GM12873 (cell line): ENCODE measurements around the gene ARL10.

Experiments used
- TF ChIP-seq, protein P1 (sequence below): IDR thresholded peaks from 2 replicates; pipeline ENCODE4 v1.5.1; 2012; ENCODE audit warnings: low read depth, mild to moderate bottlenecking, moderate library complexity, low read length, control low read depth; ENCODE audit not compliant: insufficient read depth; ENCODE audit errors: missing control alignments

ARL10 gene

DNA sequence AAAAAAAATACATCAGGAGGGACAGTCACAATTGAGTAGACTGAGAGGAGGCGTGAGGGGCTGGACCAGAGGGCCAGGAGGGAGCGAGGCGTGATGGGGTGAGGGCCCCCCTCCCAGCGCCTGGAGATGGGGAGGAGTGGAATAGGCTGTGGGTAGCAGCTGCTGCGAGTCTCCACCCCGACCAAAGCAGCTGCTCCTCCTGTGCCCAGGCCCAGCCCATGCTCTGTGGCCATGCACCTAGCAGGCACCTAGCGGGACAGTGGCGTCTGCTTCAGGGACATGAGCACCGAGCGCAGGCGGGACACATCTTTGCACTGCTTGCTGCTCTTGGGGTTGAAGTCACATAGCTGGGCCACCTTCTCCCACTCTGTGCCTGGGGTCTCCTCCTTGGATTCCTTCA lies 27.2 kb downstream of the ARL10 start:
- TF ChIP-seq, protein P1, sequence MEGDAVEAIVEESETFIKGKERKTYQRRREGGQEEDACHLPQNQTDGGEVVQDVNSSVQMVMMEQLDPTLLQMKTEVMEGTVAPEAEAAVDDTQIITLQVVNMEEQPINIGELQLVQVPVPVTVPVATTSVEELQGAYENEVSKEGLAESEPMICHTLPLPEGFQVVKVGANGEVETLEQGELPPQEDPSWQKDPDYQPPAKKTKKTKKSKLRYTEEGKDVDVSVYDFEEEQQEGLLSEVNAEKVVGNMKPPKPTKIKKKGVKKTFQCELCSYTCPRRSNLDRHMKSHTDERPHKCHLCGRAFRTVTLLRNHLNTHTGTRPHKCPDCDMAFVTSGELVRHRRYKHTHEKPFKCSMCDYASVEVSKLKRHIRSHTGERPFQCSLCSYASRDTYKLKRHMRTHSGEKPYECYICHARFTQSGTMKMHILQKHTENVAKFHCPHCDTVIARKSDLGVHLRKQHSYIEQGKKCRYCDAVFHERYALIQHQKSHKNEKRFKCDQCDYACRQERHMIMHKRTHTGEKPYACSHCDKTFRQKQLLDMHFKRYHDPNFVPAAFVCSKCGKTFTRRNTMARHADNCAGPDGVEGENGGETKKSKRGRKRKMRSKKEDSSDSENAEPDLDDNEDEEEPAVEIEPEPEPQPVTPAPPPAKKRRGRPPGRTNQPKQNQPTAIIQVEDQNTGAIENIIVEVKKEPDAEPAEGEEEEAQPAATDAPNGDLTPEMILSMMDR: no peak

DNA sequence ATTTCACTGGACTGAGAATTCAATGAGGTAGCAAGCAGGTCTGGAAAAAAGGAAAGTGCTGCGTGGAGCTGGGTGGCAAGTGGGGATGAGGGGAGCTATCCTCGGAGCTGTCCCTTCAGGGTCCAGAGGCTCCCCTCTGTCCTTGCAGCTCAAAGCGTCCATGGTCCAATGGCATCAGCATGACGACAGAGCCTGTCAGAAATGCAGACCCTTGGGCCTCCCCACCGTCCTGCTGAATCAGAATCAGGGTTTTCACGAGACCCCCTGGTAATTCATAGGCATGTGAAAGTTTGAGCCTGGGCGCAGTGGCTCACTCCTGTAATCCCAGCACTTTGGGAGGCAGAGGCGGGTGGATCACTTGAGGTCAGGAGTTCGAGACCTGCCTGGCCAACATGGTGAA lies 28.8 kb downstream of the ARL10 start:
- TF ChIP-seq, protein P1: no peak

DNA sequence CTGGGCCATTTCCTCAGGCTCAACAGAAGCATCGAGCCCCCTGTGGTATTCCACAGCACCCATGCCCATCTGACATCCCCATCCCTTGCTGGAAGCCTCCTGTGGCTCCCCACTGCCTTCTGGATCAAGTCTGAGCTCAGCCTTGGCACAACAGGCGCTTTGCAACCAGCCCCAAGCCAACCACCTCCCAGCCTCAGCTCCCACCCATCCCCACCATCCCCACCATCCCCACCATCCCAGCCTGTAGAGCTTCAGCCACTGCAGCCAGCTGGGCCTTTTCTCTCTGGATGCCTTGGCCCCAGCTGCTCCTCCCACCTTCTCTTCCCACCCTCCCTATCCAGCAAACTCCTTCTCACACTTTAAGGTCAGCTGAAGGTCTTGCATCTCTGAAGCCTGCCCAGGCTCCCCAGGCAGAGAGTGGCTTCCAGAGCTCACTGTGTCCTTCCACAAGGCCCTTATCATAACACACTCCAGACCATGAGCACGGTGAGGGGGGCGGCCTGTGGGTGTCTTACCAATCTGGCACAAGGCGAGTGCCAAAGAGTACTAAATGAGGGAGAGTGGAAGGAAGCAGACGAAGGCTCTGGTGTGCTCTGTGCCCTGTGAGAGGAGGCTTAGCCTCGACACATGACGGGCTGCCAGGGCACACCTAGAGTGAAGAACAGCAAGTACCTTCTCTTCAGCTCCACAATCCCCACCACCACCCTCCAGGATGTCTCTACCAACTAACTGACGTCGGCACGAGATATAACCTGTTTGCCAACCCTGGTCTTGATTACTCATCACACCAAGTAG lies 29.8 kb downstream of the ARL10 start:
- TF ChIP-seq, protein P1: no peak

DNA sequence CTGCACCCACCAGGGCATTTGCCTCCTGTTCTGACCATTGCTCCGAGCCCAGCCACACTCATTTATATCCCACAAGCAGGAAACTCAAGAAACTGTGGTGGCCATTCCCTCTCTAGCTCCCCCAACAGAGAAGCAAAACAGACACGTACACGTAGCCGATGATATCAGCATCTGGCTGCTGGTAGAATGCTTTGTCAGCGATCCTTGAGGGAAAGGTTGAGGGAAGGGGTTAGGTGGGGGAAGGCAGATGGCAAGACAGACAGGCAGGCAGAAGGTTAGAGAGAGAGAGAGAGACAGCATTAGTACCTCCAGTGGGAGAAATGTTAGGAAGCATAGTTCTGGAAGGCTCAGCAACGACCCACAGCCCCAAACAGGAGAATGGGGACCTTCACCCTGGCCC lies 31.0 kb downstream of the ARL10 start:
- TF ChIP-seq, protein P1: no peak

DNA sequence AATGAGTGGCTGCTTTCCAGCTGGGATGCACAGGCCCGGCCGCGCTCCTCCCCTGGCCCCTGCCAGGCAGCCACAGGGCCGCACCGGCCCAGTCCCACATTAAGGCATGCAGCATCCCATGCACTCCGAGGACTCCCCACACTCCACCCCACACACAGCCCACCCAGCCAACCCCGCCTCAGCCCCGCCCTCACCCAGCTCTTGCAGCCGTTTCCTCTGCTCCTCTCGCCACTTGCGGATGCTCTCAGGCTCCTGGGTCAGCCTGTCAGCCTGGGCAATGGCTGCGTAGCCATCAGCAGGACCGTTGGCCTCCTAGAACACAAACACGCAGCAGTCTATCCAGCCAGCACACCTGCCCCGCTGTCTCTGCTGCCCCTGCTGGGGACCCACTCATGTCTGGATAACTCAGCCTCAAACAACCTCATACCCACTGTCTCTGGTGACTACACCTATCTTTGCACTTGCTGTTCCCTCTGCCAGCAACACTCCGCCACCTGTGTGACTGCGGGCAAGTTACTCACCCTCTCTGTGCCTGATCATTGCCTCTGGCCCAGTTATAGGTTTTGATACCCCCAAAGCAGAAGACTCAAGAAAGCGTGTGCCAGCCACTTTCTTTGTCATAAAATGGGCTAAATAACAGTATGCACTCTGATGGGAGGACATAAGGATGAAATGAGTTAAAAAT lies 32.6 kb downstream of the ARL10 start:
- TF ChIP-seq, protein P1: no peak

DNA sequence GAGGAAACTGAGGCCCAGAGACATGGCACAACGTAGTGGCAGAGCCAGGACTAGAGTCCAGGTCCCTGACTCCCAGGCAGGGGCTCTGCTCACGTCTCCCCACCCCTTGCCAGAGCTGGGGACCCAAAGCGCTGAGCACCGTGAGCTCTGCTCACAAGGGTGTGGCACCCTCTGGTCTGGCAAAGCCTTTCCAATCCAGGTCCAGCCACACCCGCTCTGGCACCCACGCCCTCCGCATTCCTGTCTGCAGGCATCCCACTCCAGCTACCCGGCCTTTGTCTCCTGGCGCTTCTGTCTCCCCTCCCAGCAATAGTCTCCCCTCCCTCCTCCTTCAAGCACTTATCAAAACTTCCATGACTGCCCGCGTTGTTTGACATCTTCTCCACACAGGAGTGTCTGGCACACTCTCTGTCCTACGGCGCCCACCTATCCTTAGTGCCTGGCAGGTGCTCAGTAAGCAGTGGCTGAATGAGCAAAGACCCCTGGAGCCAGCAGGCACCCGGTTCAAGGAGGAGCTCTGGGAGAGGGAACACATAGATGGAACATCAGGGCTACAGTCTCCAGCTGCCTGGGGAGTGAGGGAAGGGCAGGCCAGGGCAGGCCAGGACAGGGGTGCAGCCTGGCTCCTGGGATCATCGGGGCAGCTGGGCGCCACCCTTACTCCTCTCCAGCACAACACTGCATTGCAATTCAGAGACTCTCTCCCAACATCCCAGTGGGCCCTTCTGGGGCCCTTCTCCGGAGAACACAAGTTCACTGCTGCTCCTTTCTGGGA lies 35.3 kb downstream of the ARL10 start:
- TF ChIP-seq, protein P1: no peak

DNA sequence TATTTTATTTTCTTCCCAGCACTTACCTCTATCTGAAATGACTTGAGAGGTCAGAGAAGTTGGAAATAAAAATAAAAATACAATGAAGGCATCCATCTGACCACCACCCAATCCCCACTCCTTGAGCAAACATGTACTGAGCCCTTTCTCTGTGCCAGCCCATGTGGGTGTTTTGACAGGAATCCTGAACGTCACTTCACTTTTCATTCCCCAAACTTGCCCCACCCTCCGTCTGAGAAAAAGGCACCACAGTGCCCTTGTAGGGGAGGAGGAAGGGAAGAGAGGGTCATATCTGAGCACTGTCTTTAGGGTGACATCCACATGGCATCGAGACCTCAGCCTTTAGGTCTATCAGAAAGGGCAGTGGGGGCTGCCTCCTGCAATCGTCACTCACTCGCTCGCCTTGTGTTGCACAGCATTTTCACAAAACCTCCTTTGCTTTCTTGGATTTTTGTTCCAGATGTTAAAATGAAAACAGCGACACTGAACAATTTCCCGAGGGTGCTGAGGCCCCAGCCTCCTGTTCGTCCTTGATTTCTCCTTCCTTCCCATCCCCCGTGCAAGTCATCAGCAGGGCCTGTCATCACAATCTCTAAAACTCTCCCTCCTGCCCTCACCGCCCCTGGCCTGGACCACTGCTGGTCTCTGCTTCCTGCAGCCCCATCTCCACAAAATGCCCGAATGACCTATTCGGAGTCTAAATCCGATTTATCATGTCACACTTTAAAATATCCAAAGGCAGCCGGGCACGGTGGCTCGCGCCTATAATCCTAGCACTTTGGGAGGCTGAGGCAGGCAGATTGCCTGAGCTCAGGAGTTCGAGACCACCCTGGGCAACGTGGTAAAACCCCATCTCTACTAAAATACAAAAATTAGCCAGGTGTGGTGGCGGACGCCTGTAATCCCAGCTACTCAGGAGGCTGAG lies 36.3 kb downstream of the ARL10 start:
- TF ChIP-seq, protein P1: no peak
